Stimulated activated CD8-positive, alpha-beta memory T cell treated with anti-CD3 and anti-CD28 coated beads, Interleukin-15, amount 100 ng/mL, for 4 hours (primary cell): ENCODE measurements around the gene CDK5.
"Not testable (repeated sequence)": the region's sequence is repeated elsewhere in the genome, so short reads cannot be mapped to it uniquely, and the experiment has no call there.

Source experiments
- DNase-seq, 2 donors: peaks; one replicate each; pipeline ENCODE4 v3.0.0-alpha.2; 2020; ENCODE audit warnings: low read depth in 2 of 2

The CDK5 gene

GRCh38 chr7:151056666-151057505 lies 811 bp downstream of the CDK5 start:
- DNase-seq = no peak

- no peak for DNase-seq
These were observed 1.4 kb downstream of the CDK5 start for GRCh38 chr7:151056283-151056665.

GRCh38 chr7:151053751-151054150 lies 3.9 kb downstream of the CDK5 start:
- no peak for DNase-seq

- DNase-seq = no peak
These were observed 4.6 kb downstream of the CDK5 start for GRCh38 chr7:151053096-151053495.

GRCh38 chr7:151051108-151051507 lies 6.6 kb downstream of the CDK5 start:
- no peak for DNase-seq

- DNase-seq = no peak
These were observed 8.7 kb downstream of the CDK5 start for GRCh38 chr7:151048911-151049463.

- no peak for DNase-seq
These were observed 9.5 kb downstream of the CDK5 start, which contains the start of gene ASIC3 for GRCh38 chr7:151047976-151048815. ASIC3 (plus strand) TSS chr7:151048531; CDS start chr7:151048886, 355 bp downstream.

GRCh38 chr7:151046603-151047573 lies 10.8 kb downstream of the CDK5 start:
- no peak for DNase-seq

GRCh38 chr7:151045967-151046366 lies 11.7 kb downstream of the CDK5 start:
- no peak for DNase-seq

- DNase-seq = no peak
These were observed 12.4 kb downstream of the CDK5 start for GRCh38 chr7:151045262-151045661.

- DNase-seq = no peak
These were observed 13.7 kb downstream of the CDK5 start for GRCh38 chr7:151043959-151044358.

GRCh38 chr7:151043449-151043848 lies 14.2 kb downstream of the CDK5 start:
- not testable (repeated sequence) for DNase-seq

GRCh38 chr7:151040616-151041375 lies 16.9 kb downstream of the CDK5 start:
- no peak for DNase-seq

- DNase-seq = no peak
These were observed 17.7 kb downstream of the CDK5 start for GRCh38 chr7:151039850-151040548.

GRCh38 chr7:151038951-151039849 lies 18.5 kb downstream of the CDK5 start:
- DNase-seq = peak; percentile 58 to 65

GRCh38 chr7:151035902-151036301 lies 21.8 kb downstream of the CDK5 start:
- no peak for DNase-seq

- no peak for DNase-seq
These were observed 22.5 kb downstream of the CDK5 start for GRCh38 chr7:151035026-151035717.
